ENCODE measurements around the gene SAG.

The SAG gene

DNA sequence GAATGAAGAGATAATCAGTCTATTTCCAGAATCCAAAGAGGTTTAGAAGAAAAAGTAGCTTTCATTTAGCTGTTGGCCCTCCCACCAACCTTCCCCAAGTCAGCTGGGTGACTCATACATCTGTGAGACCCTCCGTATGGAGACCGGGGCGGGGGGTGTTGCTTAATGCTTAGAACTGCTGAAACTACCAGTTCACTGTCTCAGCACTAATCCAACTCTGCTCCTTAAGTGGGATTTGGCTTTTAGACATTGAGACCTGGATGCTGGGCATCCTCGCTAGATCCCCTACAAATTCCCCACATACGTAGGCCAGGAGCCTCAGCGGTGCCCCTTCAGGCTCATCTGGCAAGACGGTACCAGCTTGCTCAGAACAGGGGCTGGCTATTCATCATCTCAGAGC is at the start of gene SAG:
Gene SAG, plus strand, starts transcription at position 252 of the 400 bp plus-strand sequence. CDS start 1,374 bp downstream, outside the sequence.
- DNase-seq (ENCODE audit: low spot score) = no peak

DNA sequence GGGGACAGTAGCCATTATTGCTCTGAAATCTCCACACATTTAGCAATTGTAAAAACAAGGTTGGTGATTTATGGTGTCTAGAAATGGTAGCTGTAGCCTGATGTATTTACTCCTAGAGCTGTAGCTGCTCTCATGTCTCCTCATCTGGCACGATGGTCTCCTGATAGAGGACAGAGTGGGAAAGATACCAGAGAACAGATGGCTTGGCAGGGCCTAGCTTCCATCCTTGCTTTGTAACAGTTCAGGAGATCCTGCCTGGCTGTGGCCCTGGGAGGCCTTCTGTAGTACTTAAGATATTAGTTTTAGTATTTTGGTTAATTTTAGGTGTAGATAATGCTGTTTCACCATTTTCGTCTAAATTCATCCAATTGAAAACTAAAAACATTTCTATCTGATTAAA is 49.4 kb upstream of the SAG start:
- DNase-seq (ENCODE audit: low spot score) = no peak

DNA sequence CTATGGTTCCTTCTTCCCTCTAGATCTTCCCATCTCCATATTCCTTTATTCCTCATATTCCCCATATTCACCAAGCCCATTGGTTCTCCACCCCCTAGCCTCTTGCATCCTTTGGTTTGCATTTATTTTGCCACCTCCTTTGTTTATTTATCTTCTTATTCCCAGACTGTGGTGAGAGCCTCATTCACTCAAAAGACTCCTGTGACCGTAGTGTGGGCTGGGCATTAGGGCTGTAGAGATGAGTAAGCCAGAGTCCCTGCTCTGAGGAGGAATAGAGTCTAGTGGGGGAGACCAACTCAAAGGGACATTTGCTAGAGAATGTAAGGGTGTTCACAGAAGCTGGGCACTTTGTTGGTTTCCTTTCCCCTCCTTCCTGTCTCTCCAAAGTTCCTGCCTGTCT is 47.9 kb upstream of the SAG start:
- DNase-seq (ENCODE audit: low spot score) = no peak

DNA sequence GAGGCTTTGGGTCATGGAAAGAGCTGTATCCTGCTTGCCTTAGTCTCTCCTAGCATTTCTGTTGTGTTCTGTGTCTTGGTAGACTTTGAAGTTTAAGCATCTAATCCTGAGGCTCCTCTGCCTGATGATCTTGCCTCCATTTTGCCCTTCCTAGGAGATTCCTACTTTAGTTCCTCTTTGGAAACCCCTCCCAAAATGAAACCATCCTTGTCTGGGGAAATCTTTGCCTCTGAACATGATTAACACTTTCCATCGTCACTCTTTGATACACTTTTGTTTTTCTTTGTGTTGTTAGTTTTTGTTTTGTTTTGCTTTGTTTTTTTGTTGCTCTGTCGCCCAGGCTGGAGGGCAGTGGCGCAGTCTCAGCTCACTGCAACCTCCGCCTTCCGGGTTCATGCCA is 47.0 kb upstream of the SAG start:
- DNase-seq (ENCODE audit: low spot score) = no peak

DNA sequence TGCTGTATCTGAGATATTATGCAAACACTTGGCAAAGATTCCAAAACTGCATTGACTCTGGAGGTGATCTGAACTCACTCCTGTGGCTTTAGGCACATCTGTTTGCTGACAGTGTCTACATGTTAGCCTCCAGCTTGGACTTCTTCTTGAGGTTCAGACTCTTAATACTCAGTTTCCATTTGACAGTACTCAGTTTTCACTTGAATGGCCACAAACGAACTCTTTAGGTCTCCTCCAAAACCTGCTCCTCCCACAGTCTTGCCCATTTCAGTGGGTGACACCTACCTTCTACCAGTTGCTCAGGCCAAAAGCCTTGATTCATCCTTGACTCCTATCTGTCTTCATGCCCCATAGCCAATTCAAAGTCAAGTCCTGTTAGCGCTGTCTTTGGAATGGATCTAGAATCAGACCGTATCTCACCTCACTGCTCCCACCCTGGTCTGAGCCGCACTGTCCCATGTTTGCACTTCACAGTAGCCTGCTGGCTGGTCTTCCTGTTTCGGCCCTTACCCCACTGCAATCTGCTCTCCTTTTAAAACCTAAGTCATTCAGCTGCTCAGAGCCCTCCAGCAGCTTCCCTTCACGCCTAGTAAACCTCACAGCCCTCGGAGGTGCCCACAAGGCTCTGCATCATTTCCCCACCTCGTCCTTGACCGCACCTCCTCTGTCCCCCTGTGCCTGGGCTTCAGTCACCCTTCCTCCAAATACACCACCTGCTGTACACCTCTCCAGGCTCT is 45.6 kb upstream of the SAG start:
- no peak for DNase-seq (ENCODE audit: low spot score)

DNA sequence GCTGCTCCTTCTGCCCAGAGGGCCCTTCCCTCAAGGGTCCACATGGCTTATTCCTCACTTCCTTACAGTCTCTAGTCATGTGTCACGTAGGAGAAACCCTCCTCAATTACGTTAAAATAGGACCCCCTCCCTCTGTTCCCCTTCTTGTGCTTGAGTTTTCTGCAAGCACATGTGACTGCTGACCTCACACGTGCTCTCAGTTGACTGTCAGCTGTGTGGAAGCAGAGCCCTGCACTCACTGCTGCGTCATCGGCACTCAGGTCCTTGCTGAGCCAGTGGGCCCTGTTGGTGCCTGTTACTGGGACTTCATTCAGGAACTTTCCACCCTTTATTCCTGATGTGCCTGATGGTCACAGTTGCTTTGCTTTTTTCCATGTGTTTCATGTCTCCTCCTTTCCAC is 45.1 kb upstream of the SAG start:
- no peak for DNase-seq (ENCODE audit: low spot score)

DNA sequence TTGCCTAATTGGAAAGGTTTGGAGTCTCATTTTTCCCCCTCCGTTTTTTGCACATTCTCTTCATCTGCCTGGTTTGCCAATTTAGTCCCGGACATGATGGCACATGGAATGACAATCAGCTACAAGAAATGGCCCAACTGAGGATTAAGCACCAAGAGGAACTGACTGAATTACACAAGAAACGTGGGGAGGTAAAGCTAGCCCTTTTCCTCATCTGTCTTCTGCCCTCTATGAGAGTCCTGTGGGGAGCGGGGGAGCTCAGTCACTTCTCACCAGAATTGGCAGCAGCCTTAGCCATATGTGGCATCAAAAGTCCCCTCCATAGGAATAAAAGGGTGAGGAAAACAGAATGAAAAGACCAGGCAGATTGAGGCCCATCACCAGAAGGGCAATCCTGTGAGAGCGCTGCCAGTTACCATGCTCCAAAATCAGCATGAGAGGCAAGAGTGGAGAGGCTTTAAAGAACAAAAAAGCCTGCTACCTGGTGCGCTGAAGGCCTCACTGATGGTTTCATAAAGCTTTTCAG is 44.5 kb upstream of the SAG start:
- DNase-seq (ENCODE audit: low spot score) = no peak

DNA sequence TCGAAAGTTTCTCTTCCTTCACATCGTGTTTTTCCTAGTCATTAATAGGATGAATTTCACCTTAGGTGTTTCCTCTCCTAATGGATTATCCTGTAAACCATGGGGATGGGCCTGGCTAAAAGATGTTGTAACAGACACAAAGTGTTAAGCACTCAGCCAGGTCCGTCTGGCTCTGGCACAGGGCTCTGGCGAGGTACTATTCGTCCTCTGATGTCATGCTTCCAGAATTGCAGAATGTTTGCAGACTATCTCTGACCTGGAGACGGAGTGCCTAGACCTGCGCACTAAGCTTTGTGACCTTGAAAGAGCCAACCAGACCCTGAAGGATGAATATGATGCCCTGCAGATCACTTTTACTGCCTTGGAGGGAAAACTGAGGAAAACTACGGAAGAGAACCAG is 42.9 kb upstream of the SAG start:
- no peak for DNase-seq (ENCODE audit: low spot score)

DNA sequence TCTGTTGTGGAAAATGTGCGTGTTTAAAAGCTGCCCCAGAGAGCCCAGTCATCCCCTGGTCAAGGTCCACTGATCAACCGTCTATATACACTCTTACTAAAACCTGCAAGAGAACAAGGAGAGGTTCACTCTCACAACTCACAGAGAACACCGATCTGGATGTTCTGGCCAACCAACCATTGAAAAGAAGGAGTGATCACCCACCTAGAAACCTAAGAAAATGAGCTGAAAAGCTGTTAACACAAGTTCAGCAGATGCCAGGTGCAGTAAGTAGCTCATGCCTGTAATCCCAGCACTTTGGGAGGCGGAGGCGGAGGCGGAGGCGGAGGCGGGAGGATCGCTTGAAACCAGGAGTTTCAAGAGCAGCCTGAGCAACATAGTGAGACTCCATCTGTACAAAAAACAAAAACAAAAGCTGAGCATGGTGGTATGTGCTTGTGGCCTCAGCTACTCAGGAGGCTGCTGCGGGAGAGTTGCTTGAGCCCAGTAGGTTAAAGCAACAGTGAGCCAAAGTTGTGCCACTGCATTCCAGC is 41.7 kb upstream of the SAG start:
- no peak for DNase-seq (ENCODE audit: low spot score)

DNA sequence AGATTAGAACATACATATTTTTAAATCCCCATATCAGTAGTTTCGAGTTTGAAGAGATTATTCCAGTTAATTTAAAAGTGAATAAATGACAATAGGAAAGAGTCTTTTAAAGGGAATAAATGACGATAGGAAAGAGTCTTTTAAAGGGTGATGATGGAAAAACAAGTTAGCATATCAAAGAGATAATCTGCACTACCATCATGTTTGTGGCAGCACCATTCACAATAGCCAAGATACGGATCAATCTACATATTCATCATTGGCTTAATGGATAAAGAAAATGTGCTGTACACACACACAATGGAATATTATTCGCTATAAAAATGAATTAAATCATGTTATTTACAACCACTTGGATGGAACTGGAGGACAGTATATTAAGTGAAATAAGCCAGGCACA is 41.1 kb upstream of the SAG start:
- DNase-seq (ENCODE audit: low spot score) = no peak

DNA sequence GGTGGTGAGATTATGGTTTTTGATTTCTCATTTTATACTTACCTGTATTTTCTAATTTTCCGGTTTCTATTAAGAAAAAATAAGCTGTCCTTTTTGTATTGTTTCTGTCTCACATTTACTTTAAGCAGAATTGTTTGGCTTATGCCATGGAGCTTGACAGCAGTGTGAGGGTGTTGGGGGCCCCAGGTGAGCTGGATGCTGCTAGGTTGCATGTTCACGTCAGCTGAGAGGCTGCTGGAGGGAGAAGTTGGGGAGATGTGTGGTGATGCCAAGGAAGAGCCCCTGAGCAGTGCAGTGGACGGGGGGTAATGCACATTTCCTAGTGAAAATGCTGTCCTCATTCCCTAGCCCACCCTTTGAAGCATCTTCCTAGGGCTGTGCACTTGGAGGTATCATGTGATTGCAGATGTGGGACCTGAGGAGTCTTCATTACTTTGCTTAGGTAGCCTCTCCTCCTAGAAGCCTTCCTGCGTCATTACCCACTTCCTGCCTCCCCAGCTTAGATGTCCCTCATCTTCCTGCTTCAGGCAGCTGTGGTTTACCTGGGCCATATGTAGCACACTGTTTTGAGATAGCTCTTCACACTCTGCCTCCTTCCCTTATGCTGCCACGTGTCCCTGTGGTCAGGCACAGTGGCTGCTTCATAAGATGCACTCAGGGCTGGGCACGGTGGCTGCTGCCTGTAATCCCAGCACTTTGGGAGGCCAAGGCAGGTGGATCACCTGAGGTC is 39.9 kb upstream of the SAG start:
- DNase-seq (ENCODE audit: low spot score) = no peak

DNA sequence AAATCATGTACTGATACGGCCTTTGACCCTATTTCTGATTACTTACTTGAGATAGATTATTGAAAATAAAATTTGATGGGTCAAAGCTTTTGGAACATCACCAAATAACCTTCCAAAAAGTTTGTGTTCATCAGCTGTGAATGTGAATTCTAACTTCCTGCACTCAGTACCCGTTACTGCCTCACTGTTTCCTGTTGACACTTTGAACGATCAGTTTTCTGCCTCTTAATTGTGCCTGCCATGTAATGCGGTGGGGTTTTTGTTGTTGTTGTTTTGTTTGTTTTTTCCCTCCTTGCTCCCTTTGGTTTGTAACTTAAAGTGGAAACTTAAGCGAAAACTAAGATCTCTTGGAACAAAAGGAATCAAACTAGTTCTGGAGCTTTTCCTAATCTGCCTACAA is 37.2 kb upstream of the SAG start:
- DNase-seq (ENCODE audit: low spot score) = no peak

DNA sequence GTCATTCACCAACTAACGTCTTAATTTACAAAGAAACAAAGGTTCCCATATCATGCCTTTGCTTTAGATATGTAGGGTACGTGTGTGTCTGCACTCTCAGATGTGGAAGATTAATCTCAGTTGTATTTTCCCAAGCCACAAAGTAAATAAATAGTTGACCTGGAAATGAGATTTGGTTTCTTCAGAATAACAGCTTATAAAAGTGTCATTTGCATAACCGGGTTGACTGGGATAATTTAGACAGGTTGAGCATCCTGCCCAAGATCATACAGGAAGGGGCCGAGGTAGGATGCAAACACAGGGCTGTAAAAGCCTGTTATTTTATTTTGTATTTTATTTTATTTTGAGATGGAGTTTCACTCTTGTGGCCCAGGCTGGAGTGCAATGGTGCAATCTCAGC is 36.7 kb upstream of the SAG start:
- no peak for DNase-seq (ENCODE audit: low spot score)

DNA sequence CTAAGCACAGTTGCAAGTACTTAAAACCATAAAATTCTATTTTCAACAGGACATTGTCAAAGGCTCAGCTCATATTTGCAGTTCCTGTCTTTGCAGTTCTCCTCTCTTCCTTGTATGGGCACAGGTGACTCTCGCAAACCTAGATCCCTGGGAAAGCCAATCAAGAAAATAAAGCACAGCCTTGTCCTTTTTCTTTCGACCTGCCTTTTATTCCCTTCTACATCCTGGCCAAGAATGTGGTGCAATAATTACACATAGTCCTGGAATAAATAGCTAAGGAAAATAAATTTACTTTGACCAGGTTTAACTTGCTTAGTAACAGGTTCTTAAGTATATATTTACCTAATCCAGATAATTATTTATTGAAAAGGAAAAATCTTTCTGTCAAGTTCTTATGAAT is 35.9 kb upstream of the SAG start:
- no peak for DNase-seq (ENCODE audit: low spot score)

DNA sequence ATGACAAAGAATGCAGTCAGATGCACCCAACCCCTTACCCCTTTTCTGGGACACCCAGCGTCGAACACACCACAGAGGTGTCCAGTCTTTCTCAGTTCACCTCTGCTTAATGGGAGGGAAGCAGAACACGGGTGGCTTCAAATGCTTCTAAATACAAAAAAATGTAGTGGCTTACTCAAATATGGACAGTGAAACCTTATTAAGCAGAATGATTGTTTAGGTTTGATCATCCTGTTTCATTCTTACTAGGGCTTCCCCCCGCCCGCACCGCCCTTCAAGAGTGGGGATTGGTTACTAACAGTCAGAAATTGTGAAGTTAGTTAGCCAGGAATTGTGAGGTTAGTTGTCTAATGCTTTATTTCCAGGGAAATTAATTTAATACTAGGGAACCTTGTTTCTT is 34.5 kb upstream of the SAG start:
- no peak for DNase-seq (ENCODE audit: low spot score)

DNA sequence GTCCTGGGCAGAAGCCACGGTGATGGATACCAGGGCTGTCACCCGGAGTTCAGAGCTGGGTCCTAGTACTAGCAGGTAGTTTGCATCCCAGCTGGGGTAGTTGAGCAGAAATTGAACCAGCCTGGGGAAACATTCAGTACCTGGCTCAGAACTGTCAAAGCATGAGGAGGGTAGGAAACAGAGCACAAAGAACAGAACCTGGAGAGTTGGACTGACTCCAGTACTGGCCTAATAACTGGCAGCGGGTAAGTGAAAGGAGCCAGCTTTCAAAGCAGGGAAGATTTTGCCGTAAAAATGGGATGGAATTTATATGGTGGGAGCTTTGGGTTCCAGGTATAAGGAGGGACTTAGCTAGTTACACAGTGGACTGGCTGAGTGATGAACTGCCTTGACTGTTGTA is 32.4 kb upstream of the SAG start:
- DNase-seq (ENCODE audit: low spot score) = no peak

DNA sequence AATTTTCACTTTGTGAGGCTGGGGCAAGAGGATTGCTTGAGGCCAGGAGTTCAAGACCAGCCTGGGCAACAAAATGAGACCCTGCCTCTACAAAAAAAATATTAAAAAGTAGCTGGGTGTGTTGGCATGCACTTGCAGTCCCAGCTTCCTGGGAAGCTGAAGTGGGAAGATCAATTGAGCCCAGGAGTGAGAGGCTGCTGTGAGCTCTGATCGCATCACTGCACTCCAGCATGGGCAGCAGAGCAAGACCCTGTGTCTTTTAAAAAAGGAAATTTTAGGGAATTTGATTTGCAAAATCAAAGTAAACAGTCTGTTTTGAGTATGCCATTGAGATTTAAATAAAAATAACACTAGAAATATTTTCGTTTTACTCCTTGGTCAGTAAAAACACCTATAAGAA is 28.7 kb upstream of the SAG start:
- no peak for DNase-seq (ENCODE audit: low spot score)

DNA sequence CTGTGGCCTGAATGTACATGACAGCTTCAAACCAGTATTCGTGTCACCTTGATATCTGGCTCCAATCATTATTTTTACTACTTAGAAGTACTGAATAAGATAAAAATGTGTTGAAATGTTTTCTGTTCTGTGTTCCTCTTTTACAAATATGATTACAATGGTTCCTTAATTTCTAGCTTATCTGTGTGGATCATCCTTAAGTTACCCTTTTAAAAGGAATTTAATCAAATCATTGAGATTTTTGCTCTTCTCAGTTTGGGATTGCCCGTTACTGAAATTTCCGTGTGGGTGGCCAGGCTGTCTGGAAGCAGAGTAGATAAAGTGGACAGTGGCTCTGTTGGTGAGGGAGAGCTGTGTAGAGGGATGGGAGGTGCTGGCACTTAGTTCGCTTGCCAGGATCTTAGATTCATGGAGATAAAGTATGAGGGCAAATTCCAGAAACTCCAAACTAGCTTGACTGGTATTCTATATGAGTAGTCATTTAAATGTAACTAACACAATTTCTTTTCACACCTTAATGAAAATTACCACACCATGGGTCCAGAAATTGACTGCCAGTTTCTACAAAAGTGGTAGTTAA is 27.4 kb upstream of the SAG start:
- no peak for DNase-seq (ENCODE audit: low spot score)

DNA sequence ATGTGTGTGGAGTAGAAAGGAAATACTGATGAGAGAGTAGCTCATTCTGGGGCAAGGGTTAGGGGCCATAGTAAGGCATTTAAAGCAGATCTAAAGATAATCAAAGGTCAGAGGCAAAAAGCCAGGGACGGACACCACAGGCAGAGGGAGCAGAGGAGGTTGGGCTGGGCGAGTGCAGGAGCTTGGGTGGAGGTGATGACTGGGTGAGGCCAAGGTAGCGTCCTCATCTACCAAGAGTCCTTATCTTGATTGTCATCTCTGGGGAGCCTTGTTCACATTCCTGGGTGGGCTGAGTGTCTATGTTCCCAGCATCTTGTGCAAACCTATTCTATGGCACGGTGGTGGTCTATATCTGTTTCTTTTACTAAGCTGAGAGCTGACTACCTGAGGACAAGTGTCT is 26.1 kb upstream of the SAG start:
- no peak for DNase-seq (ENCODE audit: low spot score)

DNA sequence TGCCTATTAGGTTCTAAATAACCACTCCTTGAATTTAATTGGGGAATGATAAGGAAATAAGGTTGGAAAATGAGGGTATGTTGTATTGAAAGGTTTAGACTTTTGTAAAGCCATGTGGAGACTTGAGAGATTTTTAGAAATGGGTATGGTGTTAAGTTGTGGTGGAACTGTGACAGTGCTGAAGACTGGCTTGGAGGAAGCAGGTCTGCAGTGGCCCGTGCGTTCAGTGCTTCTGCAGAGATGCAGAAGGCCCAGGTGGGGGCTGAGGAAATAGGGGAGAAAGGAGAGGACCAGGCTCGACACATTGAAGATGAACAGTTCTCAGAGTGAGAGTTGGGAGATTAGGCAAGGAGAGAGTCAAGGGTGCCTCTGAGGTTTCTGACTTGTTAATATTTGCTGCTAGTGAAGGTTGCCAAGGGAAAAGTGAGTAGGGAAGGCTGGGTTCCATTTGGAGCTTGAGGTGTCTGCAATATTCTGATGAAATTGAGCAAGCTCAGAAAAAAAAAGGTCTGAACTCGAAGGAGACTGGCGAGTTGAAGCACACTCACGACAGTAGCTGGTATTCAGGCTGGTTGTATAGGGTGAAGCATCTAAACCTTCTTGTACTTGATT is 25.5 kb upstream of the SAG start:
- DNase-seq (ENCODE audit: low spot score) = no peak

DNA sequence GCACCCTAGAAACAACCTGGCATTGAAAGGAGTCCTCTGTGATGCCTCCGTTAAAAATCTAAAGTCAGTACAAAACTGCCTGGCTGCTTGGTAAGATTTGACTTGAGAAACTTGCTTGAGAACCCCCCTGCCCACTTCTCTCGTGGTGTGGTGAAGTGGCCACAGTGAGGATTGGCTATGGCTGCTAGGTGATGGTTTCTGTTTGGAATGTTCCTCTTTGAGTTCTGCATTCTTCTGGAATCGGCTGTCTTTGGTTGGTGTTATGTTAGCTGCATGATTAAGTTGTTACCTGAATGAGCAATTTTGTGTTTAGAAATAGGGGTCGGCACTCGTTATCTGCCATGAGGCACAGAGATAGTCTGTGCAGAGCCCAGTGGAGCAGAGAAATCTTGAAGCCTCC is 21.7 kb upstream of the SAG start:
- DNase-seq (ENCODE audit: low spot score) = no peak

DNA sequence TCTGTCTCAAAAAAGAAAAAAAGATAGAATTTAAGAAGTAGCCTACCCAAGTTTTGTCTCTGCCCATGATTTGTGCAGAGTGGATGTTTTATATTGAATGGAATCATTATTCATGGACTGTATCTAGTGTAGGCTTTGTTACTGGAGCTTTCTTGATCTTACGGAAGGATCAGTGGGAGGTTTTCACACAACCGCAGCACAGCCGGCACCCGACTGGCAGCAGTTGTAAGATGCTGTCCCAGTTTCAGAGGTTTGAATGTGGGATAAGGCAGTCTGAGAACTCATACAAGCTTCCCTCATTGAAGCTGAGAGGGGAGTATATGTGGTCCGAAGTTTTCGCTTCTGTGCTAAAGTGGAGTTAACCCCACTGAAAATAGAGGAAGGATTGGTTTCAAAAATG is 19.7 kb upstream of the SAG start:
- no peak for DNase-seq (ENCODE audit: low spot score)

DNA sequence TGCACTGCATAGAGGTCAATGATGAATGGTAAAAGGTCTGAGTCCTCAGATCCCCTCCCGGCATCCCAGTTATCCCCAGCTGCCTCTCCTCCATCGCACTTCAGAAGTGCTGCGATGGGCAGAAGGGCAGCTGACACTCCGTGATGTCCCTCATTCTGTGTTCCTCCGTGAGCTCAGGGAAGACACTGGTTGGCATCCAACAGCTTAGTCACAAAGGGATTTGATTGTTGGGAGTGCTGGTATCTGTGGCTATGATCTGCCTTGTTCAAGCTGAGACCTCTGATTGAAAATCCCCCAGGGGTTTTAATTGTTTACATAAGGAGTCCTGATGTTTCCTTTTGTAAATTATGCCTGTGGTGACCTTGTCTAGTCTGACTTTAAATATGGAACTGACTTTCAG is 19.0 kb upstream of the SAG start:
- no peak for DNase-seq (ENCODE audit: low spot score)

Data from hematopoietic multipotent progenitor cell treated with erythropoietin and hydrocortisone succinate and interleukin-3 and kit ligand, for 15 days (in vitro differentiated cells).